Hepatocyte (in vitro differentiated cells): ENCODE data around the gene RUNX1.

Experiments
- CTCF ChIP-seq: fragments of 200-600 bp; sonication (generic); IDR thresholded peaks from 2 replicates; pipeline ENCODE4 v1.5.1; 2016; ENCODE audit warnings: antibody characterized with exemption, mild to moderate bottlenecking; ENCODE audit not compliant: poor library complexity
- EZH2 ChIP-seq: fragments of 200-600 bp; sonication (generic); IDR thresholded peaks from 2 replicates; pipeline ENCODE4 v1.6.1; 2016; ENCODE audit warnings: antibody characterized with exemption, mild to moderate bottlenecking, borderline replicate concordance
- EZH2phosphoT487 ChIP-seq: fragments of 200-600 bp; sonication (generic); IDR thresholded peaks from one replicate; pipeline ENCODE4 v1.6.1; 2018; ENCODE audit warnings: antibody characterized with exemption, mild to moderate bottlenecking, low read depth, moderate library complexity; ENCODE audit not compliant: unreplicated experiment, severe bottlenecking

GRCh38 chr21:35004314-35004713 lies 44.8 kb downstream of the RUNX1 start:
- TF ChIP-seq CTCF: no peak
- no peak for TF ChIP-seq EZH2phosphoT487
- TF ChIP-seq EZH2: no peak
